Gastrocnemius medialis (tissue), 4 donors: ENCODE measurements around the gene SHOC2.

ENCODE experiments used
- POLR2A ChIP-seq, 2 donors: fragments of 450-650 bp; IDR thresholded peaks; one replicate each; pipeline ENCODE4 v1.6.1; 2017; ENCODE audit warnings: antibody characterized with exemption in 2 of 2, mild to moderate bottlenecking in 2 of 2, moderate library complexity in 2 of 2
- TF ChIP-seq, protein P1 (sequence below), 5 experiments: fragments of 450-650 bp in 3 of 5; fragments of 200-600 bp in 2 of 5; sonication (generic) in 2 of 5; IDR thresholded peaks in 4 of 5; conservative IDR thresholded peaks in 1 of 5; 1 replicate in 4 of 5; 2 replicates in 1 of 5; pipeline ENCODE4 v1.5.1; 2016 to 2019; ENCODE audit warnings: antibody characterized with exemption in 5 of 5, mild to moderate bottlenecking in 3 of 5, moderate library complexity in 3 of 5

DNA sequence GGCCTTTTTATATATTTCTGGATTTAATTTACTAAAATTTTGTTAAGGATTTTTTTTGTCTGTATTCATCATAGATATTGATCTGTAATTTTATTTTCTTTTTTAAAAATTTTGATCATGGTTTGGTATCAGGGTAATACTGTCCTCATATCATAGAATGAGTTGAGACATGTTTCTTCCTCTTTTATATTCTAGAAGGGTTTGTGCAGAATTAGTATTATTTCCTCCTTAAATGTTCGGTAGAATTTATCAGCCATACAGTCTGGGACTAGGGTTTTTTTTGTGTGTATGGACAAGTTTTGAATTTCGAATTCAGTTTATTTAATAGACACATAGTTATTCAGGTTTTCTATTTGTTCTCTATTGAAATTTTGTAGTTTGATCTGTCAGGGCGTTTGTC lies 54.0 kb downstream of the SHOC2 start:
- no peak for TF ChIP-seq POLR2A (IDR thresholded peaks at IDR 0.05)
- TF ChIP-seq, protein P1, sequence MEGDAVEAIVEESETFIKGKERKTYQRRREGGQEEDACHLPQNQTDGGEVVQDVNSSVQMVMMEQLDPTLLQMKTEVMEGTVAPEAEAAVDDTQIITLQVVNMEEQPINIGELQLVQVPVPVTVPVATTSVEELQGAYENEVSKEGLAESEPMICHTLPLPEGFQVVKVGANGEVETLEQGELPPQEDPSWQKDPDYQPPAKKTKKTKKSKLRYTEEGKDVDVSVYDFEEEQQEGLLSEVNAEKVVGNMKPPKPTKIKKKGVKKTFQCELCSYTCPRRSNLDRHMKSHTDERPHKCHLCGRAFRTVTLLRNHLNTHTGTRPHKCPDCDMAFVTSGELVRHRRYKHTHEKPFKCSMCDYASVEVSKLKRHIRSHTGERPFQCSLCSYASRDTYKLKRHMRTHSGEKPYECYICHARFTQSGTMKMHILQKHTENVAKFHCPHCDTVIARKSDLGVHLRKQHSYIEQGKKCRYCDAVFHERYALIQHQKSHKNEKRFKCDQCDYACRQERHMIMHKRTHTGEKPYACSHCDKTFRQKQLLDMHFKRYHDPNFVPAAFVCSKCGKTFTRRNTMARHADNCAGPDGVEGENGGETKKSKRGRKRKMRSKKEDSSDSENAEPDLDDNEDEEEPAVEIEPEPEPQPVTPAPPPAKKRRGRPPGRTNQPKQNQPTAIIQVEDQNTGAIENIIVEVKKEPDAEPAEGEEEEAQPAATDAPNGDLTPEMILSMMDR (IDR thresholded peaks at IDR 0.05 in 4 of 5, conservative IDR thresholded peaks at IDR 0.05 in 1 of 5): no peak
